GM18498 (cell line): ENCODE measurements around the gene NME7.
"Not testable (repeated sequence)": the region's sequence is repeated elsewhere in the genome, so short reads cannot be mapped to it uniquely, and the experiment has no call there.

Experiments used
- ATAC-seq: cut with Tn5 transposase; IDR thresholded peaks from one replicate; pipeline ENCODE4 v1.9.1; 2021; ENCODE audit warnings: mild to moderate bottlenecking, moderate library complexity; ENCODE audit not compliant: unreplicated experiment

NME7 gene

DNA sequence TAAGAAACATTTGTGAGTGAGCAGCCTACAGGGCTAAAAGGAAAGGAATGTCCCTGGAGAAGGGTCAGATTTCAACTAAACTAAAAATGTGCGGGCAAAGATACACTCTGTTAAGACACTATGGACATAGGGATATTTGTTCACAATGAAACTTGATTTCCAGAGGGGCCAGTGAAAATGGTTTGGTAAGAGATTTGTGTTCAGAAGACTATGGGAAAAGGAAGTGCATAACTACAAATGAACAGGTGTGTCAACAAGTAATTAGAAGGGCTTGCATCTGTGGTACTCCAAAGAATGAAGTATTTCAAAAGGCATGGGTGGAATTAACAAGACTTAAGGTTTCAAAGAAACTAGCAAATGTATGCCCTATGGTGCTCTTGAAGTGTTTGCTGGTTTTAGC lies 60.4 kb downstream of the NME7 start:
- no peak for ATAC-seq

DNA sequence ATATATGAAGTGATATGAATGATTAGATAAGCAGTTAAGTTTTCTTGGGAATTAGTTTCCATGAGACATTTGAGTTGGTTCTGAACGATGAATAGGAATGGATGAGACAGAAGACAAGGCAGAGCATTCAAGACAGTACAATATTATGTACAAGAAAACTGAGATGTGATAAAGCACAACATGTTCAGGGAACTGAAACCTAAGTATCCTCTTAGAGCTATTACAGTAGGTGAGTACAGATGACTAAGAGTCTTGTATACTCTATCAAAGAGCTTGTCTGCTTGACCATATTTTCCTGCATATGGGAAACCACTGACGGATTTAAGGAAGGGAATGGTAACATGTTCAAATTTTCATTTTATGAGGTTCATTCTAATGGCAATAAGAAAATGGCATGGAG lies 61.6 kb downstream of the NME7 start:
- no peak for ATAC-seq

DNA sequence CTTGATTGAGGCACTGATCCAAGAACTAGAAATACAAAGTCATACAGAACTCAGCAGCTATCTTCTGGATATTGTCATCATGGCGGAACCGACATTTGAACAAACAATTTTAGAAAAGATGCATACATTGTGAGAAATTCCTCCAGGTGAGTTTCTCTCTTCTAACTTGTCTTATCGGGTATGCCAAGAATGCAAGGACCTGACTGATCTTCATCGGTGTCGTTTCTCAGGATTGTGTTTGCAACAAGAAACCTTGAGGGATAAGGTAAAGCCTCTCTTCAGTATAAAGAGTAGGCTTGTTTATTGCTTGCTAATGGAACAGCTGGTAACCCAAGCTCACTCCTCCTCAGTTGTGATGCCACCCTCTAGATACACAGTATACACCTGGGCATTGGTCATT lies 62.2 kb downstream of the NME7 start:
- no peak for ATAC-seq

DNA sequence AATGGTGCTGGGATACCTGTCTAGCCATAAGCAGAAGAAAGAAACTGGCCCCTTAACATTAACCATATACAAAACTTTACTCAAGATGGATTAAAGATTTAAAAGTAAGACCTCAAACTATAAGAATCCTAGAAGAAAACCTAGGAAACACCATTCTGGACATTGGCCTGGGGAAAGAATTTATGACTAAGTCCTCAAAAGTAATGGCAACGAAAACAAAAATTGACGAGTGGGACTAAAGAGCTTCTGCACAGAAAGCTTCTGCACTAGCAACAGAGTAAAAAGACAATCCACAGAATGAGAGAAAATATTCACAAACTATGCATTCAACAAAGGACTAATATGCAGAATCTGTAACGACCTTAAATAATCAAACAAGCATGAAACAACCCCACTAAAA lies 66.7 kb downstream of the NME7 start:
- ATAC-seq: no peak

DNA sequence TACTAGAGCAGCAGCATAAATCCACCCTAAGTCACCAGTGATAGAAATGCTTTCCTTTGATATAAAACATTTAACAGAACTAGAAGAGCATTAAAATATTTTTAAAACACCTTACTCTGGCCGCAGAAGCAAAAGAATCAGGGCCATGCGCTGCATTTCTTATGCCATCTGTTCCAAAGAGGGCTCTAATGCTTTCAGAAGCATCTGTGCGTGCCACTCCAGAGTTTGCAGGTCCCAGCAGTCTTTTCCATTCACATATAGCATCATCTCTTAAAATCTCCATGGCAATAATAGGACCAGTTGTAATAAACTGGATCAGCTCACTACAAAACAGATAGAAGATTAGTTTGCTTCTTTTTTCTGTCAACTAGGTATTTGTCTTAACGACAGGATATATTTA lies 69.2 kb downstream of the NME7 start:
- no peak for ATAC-seq

DNA sequence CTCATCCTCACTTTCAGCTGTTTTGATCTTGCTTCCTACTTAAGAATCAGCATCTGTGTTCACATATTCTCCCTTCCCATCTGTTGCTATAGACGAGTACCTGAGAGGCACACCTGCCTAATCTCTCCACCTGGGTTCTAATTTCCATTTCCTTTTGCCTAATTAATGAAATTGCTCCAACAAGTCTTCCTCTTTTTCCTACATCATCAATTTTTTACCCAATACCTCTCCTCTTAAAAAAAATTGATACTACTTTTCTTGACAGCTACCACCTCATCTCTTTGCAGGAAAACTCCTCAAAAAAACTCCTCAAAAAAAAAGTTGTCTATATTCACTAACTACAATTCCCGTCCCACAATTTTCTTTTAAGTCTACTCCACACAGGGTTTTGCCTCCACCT lies 71.8 kb downstream of the NME7 start:
- no peak for ATAC-seq

DNA sequence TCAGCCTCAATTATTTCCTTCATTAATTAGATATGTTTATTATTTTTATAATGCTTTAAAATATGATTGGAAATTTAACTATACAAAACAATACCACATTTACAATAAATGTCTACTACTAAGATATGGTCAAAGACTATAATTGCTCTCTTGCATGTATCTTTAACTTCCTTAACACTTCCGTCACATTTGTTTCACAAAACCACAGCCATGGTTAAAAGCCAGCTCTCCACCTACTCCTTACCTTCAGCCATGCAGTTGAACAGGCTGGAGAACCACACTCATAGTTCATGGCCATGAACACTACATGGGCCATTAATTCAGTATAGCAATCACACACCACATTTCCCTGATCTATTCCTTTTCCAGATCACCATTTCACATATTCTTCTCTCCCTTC lies 72.2 kb downstream of the NME7 start:
- no peak for ATAC-seq

DNA sequence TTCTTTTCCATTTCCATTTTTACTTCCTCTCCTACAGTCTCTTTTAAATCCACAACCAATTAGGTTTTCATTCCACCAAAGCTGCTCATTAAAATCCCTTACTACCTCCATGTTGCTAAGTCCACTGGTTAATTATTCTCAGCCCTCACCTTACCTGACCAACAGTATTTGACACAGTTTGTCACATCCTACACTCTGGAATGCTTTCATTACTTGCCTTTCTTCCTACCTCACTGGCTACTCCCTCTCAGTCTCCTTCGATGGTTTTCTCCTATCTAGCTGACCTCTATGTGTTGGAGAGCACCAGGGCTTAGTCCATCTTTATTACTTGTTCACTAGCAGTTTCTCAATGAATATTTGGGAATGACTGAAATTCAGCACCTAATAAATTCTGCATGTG lies 78.6 kb downstream of the NME7 start:
- no peak for ATAC-seq

DNA sequence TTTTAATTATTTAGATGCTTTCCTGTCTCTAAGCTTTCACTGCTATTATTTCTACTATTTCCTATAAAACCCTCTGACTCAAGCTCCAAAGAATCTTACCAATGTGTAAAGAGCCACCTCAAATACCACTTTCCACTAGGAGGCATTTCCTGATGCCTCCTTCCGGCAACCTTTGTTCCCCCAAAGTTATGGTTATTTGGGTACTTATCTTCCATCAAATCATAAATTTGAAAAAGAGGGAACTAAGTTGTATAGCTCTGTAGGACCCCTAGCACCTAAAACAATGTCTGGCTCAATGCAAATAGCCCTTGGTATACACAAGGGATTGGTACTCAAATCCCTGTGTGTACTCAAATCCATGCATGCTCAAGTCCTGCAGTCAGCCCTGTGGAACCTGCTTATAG lies 79.6 kb downstream of the NME7 start:
- ATAC-seq: no peak

DNA sequence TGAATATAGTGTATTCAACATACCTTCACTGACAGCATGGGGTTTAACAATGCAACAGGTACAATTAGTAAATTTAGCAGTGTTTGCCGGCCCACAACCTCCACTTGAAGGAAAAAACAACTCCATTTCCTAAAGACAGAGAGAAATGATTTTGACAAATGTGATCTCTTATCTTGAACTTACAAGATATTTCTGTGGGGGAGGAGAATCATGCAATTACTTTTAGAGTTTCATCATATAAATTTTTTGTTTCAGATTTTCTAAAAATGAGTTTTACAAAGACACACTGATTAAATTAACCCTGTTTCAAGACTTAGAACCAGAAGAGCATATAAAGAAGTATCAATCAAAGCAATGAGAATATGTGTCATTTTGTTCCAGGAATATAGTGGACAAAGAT lies 80.3 kb downstream of the NME7 start:
- no peak for ATAC-seq

DNA sequence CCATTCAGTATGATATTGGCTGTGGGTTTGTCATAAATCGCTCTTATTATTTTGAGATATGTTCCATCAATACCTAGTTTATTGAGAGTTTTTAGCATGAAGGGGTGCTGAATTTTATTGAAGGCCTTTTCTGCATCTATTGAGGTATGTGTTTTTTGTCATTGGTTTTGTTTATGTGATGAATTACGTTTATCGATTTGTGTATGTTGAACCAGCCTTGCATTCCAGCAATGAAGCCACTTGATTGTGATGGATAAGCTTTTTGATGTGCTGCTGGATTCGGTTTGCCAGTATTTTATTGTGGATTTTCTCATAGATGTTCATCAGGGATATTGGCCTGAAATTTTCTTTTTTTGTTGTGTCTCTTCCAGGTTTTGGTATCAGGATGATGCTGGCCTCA lies 86.0 kb downstream of the NME7 start:
- ATAC-seq: not testable (repeated sequence)

DNA sequence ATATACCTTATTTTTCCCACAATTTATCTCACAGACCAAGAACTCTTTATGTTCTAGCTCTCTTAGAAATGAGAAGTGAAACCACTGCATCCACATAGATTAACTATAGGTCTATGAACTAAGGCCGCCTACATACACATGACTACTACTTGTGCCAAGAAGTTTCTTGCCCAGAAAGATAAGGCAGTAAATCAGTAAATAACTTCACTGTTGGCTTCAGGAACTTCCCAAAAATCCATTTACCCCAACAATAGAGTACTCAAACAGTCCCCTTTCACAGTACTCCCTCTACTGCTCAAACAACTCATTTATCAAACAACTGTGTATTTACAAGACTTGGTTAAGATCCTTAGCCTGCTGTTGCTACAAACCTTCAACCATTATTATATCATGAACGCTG lies 96.5 kb downstream of the NME7 start:
- no peak for ATAC-seq

DNA sequence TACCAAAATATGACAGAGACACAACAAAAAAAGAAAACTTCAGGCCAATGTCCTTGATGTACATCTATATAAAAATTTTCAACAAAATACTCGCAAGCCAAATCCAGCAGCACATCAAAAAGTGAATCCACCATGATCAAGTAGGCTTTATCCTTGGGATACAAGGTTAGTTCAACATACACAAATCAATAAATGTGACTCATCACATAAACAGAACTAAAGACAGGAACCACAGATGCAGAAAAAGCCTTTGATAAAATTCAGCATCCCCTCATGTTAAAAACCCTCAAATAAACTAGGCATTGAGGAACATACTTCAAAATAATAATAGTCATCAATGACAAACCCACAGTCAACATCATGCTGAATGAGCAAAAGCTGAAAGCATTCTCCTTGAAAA lies 101.5 kb downstream of the NME7 start:
- no peak for ATAC-seq

DNA sequence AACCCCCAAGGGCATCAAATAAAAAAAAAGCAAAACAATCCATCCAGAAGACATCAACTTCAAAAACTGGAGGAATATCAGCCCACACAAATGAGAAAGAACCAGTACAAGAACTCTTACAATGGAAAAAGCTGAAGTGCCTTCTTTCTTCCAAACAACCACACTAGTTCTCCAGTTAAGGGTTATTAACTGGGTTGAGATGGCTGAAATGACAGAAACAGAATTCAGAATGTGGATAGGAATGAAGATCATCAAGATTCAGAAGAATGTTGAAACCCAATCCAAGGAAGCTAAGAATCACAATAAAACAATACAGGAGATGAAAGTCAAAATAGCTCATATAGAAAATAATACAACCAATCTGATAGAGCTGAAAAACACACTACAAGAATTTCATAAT lies 104.5 kb downstream of the NME7 start:
- no peak for ATAC-seq

DNA sequence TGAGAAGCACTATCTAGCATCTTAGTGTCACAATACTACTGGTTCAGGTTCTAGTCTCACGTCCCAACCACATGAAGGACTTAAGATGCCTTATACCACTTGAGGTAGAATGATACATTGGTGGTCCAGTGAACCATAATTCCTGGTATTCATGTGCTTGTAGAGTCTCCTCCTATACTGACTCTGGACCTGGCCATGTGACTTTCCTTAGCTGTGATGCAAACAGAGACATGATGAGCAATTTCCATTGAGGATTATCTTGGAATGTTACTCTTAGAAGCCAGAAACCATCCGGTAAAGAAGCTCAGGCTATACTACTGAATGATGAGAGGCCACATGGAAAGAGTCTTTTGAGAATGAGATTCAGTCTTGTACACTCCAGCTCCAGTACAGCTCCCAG lies 105.7 kb downstream of the NME7 start:
- ATAC-seq: no peak

DNA sequence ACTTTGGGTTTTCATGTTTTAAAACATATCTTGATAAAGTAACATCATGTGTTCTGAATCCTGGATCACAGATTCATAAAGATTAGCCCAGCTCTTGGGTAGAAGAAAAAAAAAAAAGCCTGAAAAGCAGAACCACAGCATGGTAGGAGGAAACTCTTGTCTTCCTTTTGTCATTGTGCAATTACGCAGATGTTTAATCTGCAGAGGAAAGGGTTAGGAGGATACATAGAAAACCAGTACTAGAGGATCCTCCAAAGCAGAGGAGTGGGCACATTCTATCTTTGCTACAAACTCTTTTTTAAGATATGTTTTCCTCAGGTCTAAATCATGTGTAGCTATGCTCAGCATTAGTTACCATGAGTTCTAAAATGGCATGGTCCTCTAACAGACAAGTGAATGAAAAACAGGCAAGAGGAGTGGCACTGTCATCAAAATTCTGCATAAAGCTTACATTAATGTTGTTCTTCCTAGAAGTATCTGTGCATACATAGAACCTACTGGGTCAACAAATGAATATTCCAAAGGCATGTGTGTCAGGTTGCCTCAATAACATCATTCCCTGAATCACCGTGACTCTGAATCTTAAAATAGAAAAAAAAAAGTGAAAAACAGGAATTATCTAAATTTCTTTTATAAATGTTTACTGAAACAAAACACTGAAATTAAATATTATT lies 107.0 kb downstream of the NME7 start:
- no peak for ATAC-seq

DNA sequence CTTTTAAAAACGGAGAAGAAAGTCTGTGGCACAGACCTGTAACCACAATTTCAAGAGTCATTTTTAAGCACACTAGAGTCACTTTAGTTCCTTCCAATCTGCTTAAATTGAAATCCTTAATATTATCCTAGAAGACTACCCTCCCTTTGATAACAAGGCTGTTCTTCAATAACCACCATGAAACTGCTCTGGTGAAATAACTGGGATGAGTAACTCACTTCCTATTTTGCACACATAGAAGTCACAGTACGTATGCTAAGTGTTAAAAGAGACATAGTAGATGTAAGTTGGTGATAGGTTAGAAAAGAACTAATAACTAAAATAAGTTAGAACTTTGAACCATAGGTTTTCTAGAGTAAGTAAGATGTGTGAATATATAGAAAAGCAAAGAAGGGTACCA lies 107.8 kb downstream of the NME7 start:
- ATAC-seq: no peak

DNA sequence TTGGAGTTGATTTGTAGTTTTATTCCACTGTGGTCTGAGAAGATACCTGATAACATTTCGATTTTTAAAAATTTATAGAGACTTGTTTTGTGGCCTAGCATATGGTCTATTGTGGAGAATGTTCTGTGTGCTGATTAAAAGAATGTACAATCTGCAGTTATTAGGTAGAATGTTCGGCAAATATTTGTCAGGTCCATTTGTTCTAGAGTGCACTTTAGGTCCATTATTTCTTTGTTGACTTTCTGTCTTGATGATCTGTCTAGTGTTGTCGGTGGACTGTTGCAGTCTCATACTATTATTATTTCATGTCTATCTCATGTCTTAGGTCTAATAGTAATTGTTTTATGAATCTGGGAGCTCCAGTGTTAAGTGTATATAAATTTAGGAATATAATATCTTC lies 116.8 kb downstream of the NME7 start:
- no peak for ATAC-seq

DNA sequence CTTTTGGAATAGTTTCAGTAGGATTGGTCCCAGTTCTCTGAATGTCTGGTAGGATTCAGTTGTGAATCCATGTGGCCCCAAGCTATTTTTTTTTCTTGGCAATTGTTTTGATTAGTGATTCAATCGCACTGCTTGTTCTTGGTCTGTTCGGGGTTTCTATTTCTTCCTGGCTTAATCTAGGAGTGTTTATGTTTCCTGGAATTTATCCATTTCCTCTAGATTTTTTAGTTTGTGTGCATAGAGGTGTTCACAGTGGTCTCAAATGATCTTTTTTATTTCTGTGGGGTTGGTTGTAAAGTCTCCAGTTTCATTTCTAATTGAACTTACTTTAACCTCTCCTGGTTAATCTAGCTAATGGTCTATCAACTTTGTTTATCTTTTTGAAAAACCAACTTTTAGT lies 117.6 kb downstream of the NME7 start:
- ATAC-seq: no peak

DNA sequence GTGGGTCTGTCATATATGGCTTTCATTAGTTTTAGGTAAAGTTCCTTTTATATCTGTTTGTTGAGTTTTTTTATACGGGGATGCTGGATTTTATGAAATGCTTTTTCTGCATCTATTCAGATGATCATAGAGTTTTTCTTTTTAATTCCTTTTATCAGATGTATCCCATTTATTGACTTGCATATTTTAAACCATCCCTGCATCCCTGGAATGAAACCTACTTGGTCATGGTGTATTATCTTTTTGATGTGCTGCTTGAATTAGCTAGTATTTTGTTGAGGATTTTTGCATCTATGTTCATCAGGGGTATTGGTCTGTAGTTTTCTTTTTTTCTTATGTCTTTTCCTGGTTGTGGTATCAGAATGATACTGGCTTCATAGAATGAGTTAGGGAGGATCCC lies 118.0 kb downstream of the NME7 start:
- ATAC-seq: no peak

DNA sequence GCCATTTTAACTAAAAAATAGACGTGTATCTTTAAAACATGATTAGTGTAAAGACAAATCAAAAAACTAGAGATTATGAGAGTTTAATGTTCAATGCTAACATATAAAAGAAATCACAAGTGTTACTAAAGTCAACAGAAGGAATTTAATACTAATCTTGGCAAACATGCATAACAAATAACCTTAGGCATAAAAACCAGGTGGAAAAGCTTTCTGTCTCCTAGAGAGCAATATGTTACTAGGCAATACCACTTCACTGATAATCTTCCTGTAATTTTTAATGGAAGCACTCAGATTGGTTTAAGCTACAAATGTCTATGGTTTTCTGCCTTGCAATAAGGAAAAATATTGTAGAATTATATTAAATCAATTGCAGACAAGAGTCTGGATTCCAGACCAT lies 121.9 kb downstream of the NME7 start:
- ATAC-seq: no peak

DNA sequence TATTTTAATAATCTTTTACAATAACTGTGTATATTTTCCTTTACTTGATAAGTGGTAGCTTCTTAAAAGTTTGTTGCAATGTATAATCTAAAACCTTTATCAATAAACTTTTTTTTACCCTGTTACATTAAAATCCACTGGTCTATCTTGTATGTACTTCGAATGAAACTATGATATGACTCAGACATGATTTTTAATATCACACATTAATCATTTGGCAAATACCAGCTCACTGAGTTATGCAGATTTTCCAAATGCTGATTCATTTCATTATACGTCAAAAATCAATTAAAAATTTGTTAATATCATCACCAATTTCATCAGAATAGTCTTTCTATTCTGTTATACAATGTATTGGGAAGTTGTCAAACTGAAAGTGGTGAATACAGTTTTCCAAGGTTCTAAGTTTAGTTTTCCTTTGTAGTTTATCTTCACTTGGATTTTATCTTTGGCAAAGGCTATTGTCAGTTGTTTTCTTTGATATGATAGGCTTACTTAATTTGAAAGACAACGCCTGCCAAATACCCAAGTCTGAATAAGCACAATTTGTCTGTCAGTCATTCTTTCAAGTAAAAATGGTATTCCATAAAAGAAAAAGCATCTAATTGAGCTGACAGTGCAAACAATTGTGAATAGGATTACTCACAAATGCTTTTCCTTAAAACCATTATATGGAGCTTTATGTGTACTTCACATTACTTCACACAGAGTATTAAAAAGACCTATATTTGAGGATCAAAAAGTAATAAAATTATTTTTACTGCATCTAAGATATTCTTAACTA lies 127.0 kb downstream of the NME7 start:
- ATAC-seq: no peak

DNA sequence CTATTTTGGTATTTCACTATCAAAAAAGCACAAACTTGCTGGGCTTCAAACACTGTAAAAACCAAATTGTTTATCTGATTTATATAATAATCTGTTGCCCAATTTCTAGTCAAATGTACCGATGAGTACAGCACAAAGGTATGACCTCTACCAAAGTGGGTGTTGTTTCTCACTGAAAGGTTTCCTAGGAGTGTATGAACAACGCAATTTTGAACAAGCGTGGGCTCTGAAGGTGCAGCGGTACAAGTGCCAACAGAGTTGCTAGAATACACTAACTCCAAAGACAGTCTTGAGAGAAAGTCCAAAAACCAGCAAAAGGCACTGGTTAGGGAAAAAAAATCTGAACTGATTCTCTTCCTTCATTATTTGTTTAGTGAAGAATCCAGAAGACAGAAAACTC lies 130.7 kb downstream of the NME7 start:
- ATAC-seq: no peak
